GM12878 (cell line): ENCODE measurements around the gene SLC66A1. TPM values are rescaled to one million over a fixed set of nuclear protein-coding genes. Genes with fewer than 3 reads are reported as not detected.

Experiments
- ATAC-seq: fragments of 200-7000 bp; cut with Tn5 transposase; 3 replicates; pipeline ENCODE4 v1.9.1; 2020; ENCODE audit warnings: mild to moderate bottlenecking, moderate library complexity
- BruUV-seq: library from RNA; stranded (reverse); fragments of 400-500 nt; replicated peaks from 2 replicates; lab custom pipeline; 2021; lab: Mats Ljungman, UMichigan
- CTCF ChIA-PET: fragments of 300-600 bp; sonication (Branson Sonifier 250); formaldehyde crosslinking; extraction: SDS; loops from one replicate; lab custom pipeline; 2021; ENCODE audit warnings: inconsistent platforms; lab: Yijun Ruan, JAX
- POLR2A ChIA-PET: fragments of 350-600 bp; formaldehyde crosslinking; extraction: SDS; loops from one replicate; lab custom pipeline; 2021; ENCODE audit warnings: inconsistent platforms; lab: Charles Lee
- RAD21 ChIA-PET: fragments of 300-600 bp; sonication (Branson Sonifier 250); formaldehyde crosslinking; loops from one replicate; lab custom pipeline; 2023; ENCODE audit warnings: antibody characterized with exemption; ENCODE audit not compliant: unreplicated experiment; lab: Charles Lee
- SMC1A ChIA-PET: fragments of 300-600 bp; sonication (Branson Sonifier 250); formaldehyde crosslinking; loops from one replicate; lab custom pipeline; 2023; ENCODE audit not compliant: unreplicated experiment, uncharacterized antibody; lab: Charles Lee
- DNase-seq: peaks from one replicate; pipeline ENCODE4 v3.0.0-alpha.2; 2011; ENCODE audit warnings: low read depth, low spot score
- FAIRE-seq: peaks from 3 replicates; lab custom pipeline; 2011; peaks lifted over from hg19 to GRCh38; lab: Jason Lieb, UNC
- H2AFZ ChIP-seq: 2 replicates; pipeline ENCODE4 v1.6.0; 2011; ENCODE audit warnings: low read depth, low read length, control low read depth; ENCODE audit not compliant: control insufficient read depth
- H3K27ac ChIP-seq: 2 replicates; pipeline ENCODE4 v1.5.1; 2011; ENCODE audit warnings: control low read depth; ENCODE audit not compliant: control insufficient read depth, insufficient read depth
- H3K27me3 ChIP-seq, 2 experiments: replicated peaks in 1 of 2; 2 replicates each; pipeline versions ENCODE4 v1.6.0 to v1.6.1; 2011; ENCODE audit warnings: low read length in 1 of 2; ENCODE audit not compliant: control insufficient read depth in 2 of 2, insufficient read depth in 2 of 2
- H3K36me3 ChIP-seq, 2 experiments: 2 replicates each; pipeline ENCODE4 v1.5.1; 2011; ENCODE audit warnings: low read length in 1 of 2; ENCODE audit not compliant: control insufficient read depth in 2 of 2, insufficient read depth in 2 of 2
- H3K4me1 ChIP-seq: 2 replicates; pipeline ENCODE4 v1.6.1; 2011; ENCODE audit warnings: mild to moderate bottlenecking, low read length, moderate library complexity, mixed read lengths; ENCODE audit not compliant: control insufficient read depth, insufficient read depth
- H3K4me2 ChIP-seq: 2 replicates; pipeline ENCODE4 v1.6.0; 2011; ENCODE audit warnings: control low read depth; ENCODE audit not compliant: control insufficient read depth, insufficient read depth
- H3K4me3 ChIP-seq: fragments of 200-600 bp; sonication (generic); 2 replicates; pipeline ENCODE4 v1.5.1; 2016
- H3K79me2 ChIP-seq: 2 replicates; pipeline ENCODE4 v1.6.0; 2011; ENCODE audit warnings: low read length; ENCODE audit not compliant: control insufficient read depth, insufficient read depth
- H3K9ac ChIP-seq: 2 replicates; pipeline ENCODE4 v1.8.0; 2011; ENCODE audit warnings: low read length, control low read depth, mixed read lengths; ENCODE audit not compliant: control insufficient read depth, insufficient read depth
- H3K9me3 ChIP-seq: replicated peaks from 3 replicates; pipeline ENCODE4 v1.5.1; 2011; ENCODE audit warnings: mild to moderate bottlenecking, low read length; ENCODE audit not compliant: control insufficient read depth, insufficient read depth
- H4K20me1 ChIP-seq: 2 replicates; pipeline ENCODE4 v1.6.0; 2011; ENCODE audit not compliant: control insufficient read depth, insufficient read depth
- E2F8 ChIP-seq: fragments of 450-650 bp; IDR thresholded peaks from 2 replicates; pipeline ENCODE4 v1.6.1; 2018; ENCODE audit warnings: mild to moderate bottlenecking, low read depth, moderate library complexity; ENCODE audit not compliant: partially characterized antibody
- FOXK2 ChIP-seq: fragments of 450-650 bp; IDR thresholded peaks from 2 replicates; pipeline ENCODE4 v1.6.1; 2017; ENCODE audit warnings: mild to moderate bottlenecking, moderate library complexity
- HCFC1 ChIP-seq: fragments of 150-350 bp; IDR thresholded peaks from 2 replicates; pipeline ENCODE4 v1.6.1; 2014; ENCODE audit warnings: low read length
- HDAC6 ChIP-seq: fragments of 200-600 bp; sonication (generic); IDR thresholded peaks from one replicate; pipeline ENCODE4 v1.8.0; 2017; ENCODE audit warnings: antibody characterized with exemption; ENCODE audit not compliant: unreplicated experiment
- POU2F2 ChIP-seq: IDR thresholded peaks from 3 replicates; pipeline ENCODE4 v1.6.1; 2011; ENCODE audit warnings: low read depth, mild to moderate bottlenecking, low read length, borderline replicate concordance
- RCOR1 ChIP-seq: conservative IDR thresholded peaks from 2 replicates; pipeline ENCODE4 v1.6.1; 2012; ENCODE audit warnings: low read depth, low read length, improper control_type of control experiment
- RFX5 ChIP-seq: IDR thresholded peaks from 2 replicates; pipeline ENCODE4 v1.6.1; 2011; ENCODE audit warnings: low read depth, low read length, improper control_type of control experiment
- SIN3A ChIP-seq: IDR thresholded peaks from 2 replicates; pipeline ENCODE4 v1.6.1; 2012; ENCODE audit warnings: low read depth, low read length, improper control_type of control experiment
- SKIL ChIP-seq: fragments of 450-650 bp; IDR thresholded peaks from 2 replicates; pipeline ENCODE4 v1.6.1; 2017; ENCODE audit warnings: mild to moderate bottlenecking, low read depth, inconsistent platforms; ENCODE audit not compliant: poor library complexity, severe bottlenecking
- SREBF1 ChIP-seq: IDR thresholded peaks from 2 replicates; pipeline ENCODE4 v1.6.1; 2012; ENCODE audit warnings: mild to moderate bottlenecking, low read length
- TCF7 ChIP-seq: IDR thresholded peaks from 2 replicates; pipeline ENCODE4 v1.6.1; 2014; ENCODE audit warnings: antibody characterized with exemption, borderline replicate concordance
- YY1 ChIP-seq: IDR thresholded peaks from 2 replicates; pipeline ENCODE4 v1.6.1; 2011; ENCODE audit warnings: low read depth, mild to moderate bottlenecking, low read length
- ZNF24 ChIP-seq: fragments of 450-650 bp; IDR thresholded peaks from 2 replicates; pipeline ENCODE4 v1.6.1; 2017; ENCODE audit warnings: antibody characterized with exemption, mild to moderate bottlenecking
- WGBS: methylation state at CpG from one replicate; pipeline ENCODE4 v1.1.6; 2016; ENCODE audit warnings: low lambda C conversion rate; ENCODE audit not compliant: insufficient replicate concordance, insufficient coverage; ENCODE audit errors: missing lambda C conversion rate; 5-methylcytosine and 5-hydroxymethylcytosine counted together
- in situ Hi-C: fragments of 300-500 bp; cut with MboI; formaldehyde crosslinking; loops from 9 replicates; pipeline ENCODE4 v1.14.3; 2018; ENCODE audit warnings: mixed read lengths
- intact Hi-C: fragments of 100-400 bp; cut with micrococcal nuclease; formaldehyde crosslinking; loops from one replicate; pipeline ENCODE4 v1.14.2; 2022; ENCODE audit not compliant: unreplicated experiment
- polyA plus RNA-seq, 11 experiments: library from polyadenylated mRNA; depleted of rRNA in 4 of 11; unstranded in 6 of 11; stranded (reverse) in 5 of 11; fragments of >200 nt; fragmentation: Nextera tagmentation in 4 of 11; fragmentation: Illumina TruSeq in 1 of 11; extraction: Ambion mirVana in 4 of 11; extraction: Trizol in 1 of 11; gene quantifications; 1 replicate in 1 of 11; 2 replicates in 10 of 11; pipeline versions ENCODE4 v1.2.1 to v1.2.3, GENCODE V29; 2011 to 2016; ENCODE audit warnings: inconsistent platforms in 2 of 11, missing spikeins in 2 of 11, low read depth in 1 of 11
- total RNA-seq, 4 experiments: library from RNA; depleted of rRNA in 3 of 4; stranded (reverse); fragments of >200 nt in 3 of 4; fragmentation: Illumina TruSeq in 1 of 4; extraction: Trizol in 1 of 4; gene quantifications; 2 replicates each; pipeline versions ENCODE4 v1.2.1 to v1.2.3, GENCODE V29; 2013 to 2021
- TF ChIP-seq, protein P1 (sequence below): IDR thresholded peaks from 2 replicates; pipeline ENCODE4 v1.6.1; 2011; ENCODE audit warnings: mild to moderate bottlenecking, low read depth, low read length, moderate library complexity; ENCODE audit not compliant: insufficient replicate concordance
- TF ChIP-seq, protein P2 (sequence below): fragments of 450-650 bp; IDR thresholded peaks from 2 replicates; pipeline ENCODE4 v1.6.1; 2017; ENCODE audit warnings: mild to moderate bottlenecking

The SLC66A1 gene
- total and polyA plus RNA-seq, 10 of the 15 experiments (the other 5 are each of a cell fraction or from before 2014, with no cell fraction given) = 0.58 to 22.0 (median 10.2) TPM

DNA sequence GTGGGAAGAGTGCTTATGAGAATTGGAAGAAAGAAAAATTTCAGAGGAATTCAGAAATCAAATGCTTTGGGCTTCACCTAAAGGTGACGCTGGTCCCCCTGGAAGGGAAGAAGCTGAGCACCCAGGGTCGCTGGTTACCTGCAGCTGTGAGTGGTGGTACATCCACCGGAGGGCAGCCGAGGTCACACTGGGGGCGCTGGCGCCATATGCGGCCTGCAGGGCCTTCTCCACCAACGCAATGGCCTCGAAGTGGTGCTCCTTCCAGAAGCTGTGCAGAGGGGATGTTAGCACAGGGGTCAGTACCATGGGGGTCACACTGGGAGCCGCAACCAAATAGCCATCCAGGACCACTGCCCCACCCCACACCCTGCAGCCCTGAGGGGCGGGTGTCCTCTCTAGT is 6.2 kb upstream of the SLC66A1 start:
- DNase-seq (no peak), ATAC-seq (no peak), FAIRE-seq (no peak)
- CTCF ChIA-PET = no interaction called here
- TF ChIP-seq POU2F2 = no peak
- TF ChIP-seq SKIL = no peak
- TF ChIP-seq, protein P1, sequence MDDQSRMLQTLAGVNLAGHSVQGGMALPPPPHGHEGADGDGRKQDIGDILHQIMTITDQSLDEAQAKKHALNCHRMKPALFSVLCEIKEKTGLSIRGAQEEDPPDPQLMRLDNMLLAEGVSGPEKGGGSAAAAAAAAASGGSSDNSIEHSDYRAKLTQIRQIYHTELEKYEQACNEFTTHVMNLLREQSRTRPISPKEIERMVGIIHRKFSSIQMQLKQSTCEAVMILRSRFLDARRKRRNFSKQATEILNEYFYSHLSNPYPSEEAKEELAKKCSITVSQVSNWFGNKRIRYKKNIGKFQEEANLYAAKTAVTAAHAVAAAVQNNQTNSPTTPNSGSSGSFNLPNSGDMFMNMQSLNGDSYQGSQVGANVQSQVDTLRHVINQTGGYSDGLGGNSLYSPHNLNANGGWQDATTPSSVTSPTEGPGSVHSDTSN = no peak
- no peak for TF ChIP-seq E2F8
- TF ChIP-seq YY1 = no peak
- no peak for TF ChIP-seq ZNF24
- TF ChIP-seq RCOR1 = no peak
- no peak for TF ChIP-seq RFX5
- no peak for TF ChIP-seq HDAC6
- TF ChIP-seq, protein P2, sequence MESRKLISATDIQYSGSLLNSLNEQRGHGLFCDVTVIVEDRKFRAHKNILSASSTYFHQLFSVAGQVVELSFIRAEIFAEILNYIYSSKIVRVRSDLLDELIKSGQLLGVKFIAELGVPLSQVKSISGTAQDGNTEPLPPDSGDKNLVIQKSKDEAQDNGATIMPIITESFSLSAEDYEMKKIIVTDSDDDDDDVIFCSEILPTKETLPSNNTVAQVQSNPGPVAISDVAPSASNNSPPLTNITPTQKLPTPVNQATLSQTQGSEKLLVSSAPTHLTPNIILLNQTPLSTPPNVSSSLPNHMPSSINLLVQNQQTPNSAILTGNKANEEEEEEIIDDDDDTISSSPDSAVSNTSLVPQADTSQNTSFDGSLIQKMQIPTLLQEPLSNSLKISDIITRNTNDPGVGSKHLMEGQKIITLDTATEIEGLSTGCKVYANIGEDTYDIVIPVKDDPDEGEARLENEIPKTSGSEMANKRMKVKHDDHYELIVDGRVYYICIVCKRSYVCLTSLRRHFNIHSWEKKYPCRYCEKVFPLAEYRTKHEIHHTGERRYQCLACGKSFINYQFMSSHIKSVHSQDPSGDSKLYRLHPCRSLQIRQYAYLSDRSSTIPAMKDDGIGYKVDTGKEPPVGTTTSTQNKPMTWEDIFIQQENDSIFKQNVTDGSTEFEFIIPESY = no peak
- TF ChIP-seq SREBF1 = no peak
- TF ChIP-seq FOXK2 = no peak
- no peak for TF ChIP-seq TCF7
- no peak for TF ChIP-seq HCFC1
- TF ChIP-seq SIN3A = no peak
- peaks cover 3% of the 10 kb centered on the region for H3K4me1 ChIP-seq
- no peaks in the 10 kb centered on the region; the same call in 1 of the 2 replicates for H4K20me1 ChIP-seq
- RAD21 ChIA-PET = no interaction called here
- intact Hi-C loops = no loop called here
- H3K4me3 ChIP-seq = no peak overlapping the region
- H3K9ac ChIP-seq = no peak overlapping the region
- POLR2A ChIA-PET = no interaction called here
- in situ Hi-C loops = no loop called here
- no peaks in the 10 kb centered on the region for H3K9me3 ChIP-seq
- peaks cover 0 to 8% of the 10 kb centered on the region in 2 experiments; a peak in 2 of 4 replicates for H3K36me3 ChIP-seq
- H3K27ac ChIP-seq = no peak overlapping the region
- SMC1A ChIA-PET = no interaction called here
- no TSS peak for BruUV-seq
- 93% methylated on average over 11 of the region's 11 CpGs for WGBS
- H3K4me2 ChIP-seq = no peak overlapping the region
- H2AFZ ChIP-seq = no peak overlapping the region
- H3K79me2 ChIP-seq = peaks cover under 1% of the 10 kb centered on the region
- H3K27me3 ChIP-seq = no peaks in the 10 kb centered on the region
